ENCODE measurements around the gene LIMD2.

DNA sequence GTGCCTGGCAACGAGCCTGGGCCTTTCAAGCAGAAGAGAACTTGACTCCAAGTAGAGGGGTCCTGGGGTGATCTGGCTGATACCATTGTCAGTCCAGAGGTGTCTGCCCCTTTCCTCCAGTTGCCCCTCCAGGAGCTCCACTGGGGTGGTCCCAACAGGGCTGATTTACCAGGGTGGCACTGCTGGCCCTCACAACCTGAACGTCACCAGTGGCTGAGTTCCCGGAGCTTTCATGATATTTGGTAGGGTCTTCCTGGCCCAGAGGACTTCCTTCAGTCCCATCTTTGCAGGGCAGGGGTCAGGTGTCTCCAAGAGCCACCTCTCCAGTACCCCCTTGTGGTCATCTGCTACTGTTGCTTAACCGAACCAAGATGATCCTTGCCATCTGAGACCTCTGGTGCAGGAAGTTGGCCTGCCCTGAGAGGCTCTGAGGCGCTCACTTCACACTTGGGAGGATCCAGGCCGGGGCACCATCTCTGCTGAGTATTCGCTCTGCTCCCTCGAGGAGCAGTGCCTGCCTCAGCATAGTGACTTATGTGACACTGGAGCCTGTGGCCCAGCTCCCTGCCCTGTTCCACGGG is 3.5 kb downstream of the LIMD2 start:
- no peak for TF ChIP-seq POLR2A (IDR thresholded peaks at IDR 0.05; ENCODE audit: low read depth, low read length)
- TF ChIP-seq, protein P1, sequence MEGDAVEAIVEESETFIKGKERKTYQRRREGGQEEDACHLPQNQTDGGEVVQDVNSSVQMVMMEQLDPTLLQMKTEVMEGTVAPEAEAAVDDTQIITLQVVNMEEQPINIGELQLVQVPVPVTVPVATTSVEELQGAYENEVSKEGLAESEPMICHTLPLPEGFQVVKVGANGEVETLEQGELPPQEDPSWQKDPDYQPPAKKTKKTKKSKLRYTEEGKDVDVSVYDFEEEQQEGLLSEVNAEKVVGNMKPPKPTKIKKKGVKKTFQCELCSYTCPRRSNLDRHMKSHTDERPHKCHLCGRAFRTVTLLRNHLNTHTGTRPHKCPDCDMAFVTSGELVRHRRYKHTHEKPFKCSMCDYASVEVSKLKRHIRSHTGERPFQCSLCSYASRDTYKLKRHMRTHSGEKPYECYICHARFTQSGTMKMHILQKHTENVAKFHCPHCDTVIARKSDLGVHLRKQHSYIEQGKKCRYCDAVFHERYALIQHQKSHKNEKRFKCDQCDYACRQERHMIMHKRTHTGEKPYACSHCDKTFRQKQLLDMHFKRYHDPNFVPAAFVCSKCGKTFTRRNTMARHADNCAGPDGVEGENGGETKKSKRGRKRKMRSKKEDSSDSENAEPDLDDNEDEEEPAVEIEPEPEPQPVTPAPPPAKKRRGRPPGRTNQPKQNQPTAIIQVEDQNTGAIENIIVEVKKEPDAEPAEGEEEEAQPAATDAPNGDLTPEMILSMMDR (conservative IDR thresholded peaks at IDR 0.05; ENCODE audit: low read depth, low read length) = peak; percentile 39
- TF ChIP-seq RAD21 (IDR thresholded peaks at IDR 0.05; ENCODE audit: low read length) = peak; percentile 26; the same call in 1 of the 2 replicates
- no peak for TF ChIP-seq CHD1 (IDR thresholded peaks at IDR 0.05; ENCODE audit: low read depth, low read length)
